GM23338 (cell line): ENCODE results near the gene SHCBP1L. TPM values are rescaled to one million over a fixed set of nuclear protein-coding genes. Genes with fewer than 3 reads are reported as not detected.
A peak's percentile ranks its signal among the peaks of the same experiment; 100 is the strongest.

Experiments used
- ATAC-seq: fragments of 200-7000 bp; cut with Tn5 transposase; 3 replicates; pipeline ENCODE4 v1.9.1; 2020
- DNase-seq: peaks from one replicate; pipeline ENCODE4 v3.0.0-alpha.2; 2015; ENCODE audit warnings: low spot score
- H2AFZ ChIP-seq: fragments of 200-600 bp; sonication (generic); 2 replicates; pipeline ENCODE4 v1.8.0; 2016; ENCODE audit warnings: antibody characterized with exemption, mild to moderate bottlenecking, moderate library complexity
- H3F3A ChIP-seq: fragments of 200-600 bp; sonication (generic); replicated peaks from 2 replicates; pipeline ENCODE4 v1.8.0; 2017; ENCODE audit warnings: antibody characterized with exemption, mixed run types, low read depth
- H3K27ac ChIP-seq: fragments of 200-600 bp; sonication (generic); 2 replicates; pipeline ENCODE4 v1.6.1; 2016; ENCODE audit warnings: low read depth
- H3K27me3 ChIP-seq: fragments of 200-600 bp; sonication (generic); 2 replicates; pipeline ENCODE4 v1.8.0; 2016; ENCODE audit warnings: mild to moderate bottlenecking, mixed run types, moderate library complexity; ENCODE audit not compliant: insufficient read depth
- H3K36me3 ChIP-seq: fragments of 200-600 bp; sonication (generic); 2 replicates; pipeline ENCODE4 v1.8.0; 2016; ENCODE audit warnings: mild to moderate bottlenecking; ENCODE audit not compliant: insufficient read depth
- H3K4me1 ChIP-seq: fragments of 200-600 bp; sonication (generic); 2 replicates; pipeline ENCODE4 v1.8.0; 2016; ENCODE audit warnings: mild to moderate bottlenecking, moderate library complexity; ENCODE audit not compliant: insufficient read depth
- H3K4me2 ChIP-seq: fragments of 200-600 bp; sonication (generic); 2 replicates; pipeline ENCODE4 v1.7.1; 2017; ENCODE audit warnings: mixed run types
- H3K4me3 ChIP-seq: fragments of 200-600 bp; sonication (generic); 2 replicates; pipeline ENCODE4 v1.6.1; 2016; ENCODE audit warnings: mixed run types
- H3K79me2 ChIP-seq: fragments of 200-600 bp; sonication (generic); replicated peaks from 2 replicates; pipeline ENCODE4 v1.8.0; 2017; ENCODE audit warnings: mild to moderate bottlenecking; ENCODE audit not compliant: insufficient read depth
- H3K9me2 ChIP-seq: fragments of 200-600 bp; sonication (generic); 2 replicates; pipeline ENCODE4 v1.8.0; 2017; ENCODE audit not compliant: insufficient read depth
- H4K20me1 ChIP-seq: fragments of 200-600 bp; sonication (generic); replicated peaks from 2 replicates; pipeline ENCODE4 v1.8.0; 2017; ENCODE audit warnings: mild to moderate bottlenecking; ENCODE audit not compliant: insufficient read depth
- H3K27ac Mint-ChIP-seq: 2 replicates; pipeline ENCODE4 v1.8.0; 2020; ENCODE audit warnings: inconsistent platforms, mild to moderate bottlenecking, moderate library complexity, mixed read lengths
- H3K27me3 Mint-ChIP-seq: 3 replicates; pipeline ENCODE4 v1.8.0; 2022; ENCODE audit warnings: low read depth, mild to moderate bottlenecking, moderate library complexity, mixed read lengths, inconsistent platforms; ENCODE audit not compliant: insufficient read depth, poor library complexity
- H3K36me3 Mint-ChIP-seq: 3 replicates; pipeline ENCODE4 v1.8.0; 2021; ENCODE audit warnings: low read depth, mild to moderate bottlenecking, inconsistent platforms, moderate library complexity, mixed read lengths
- H3K4me1 Mint-ChIP-seq: 3 replicates; pipeline ENCODE4 v1.8.0; 2020; ENCODE audit warnings: mild to moderate bottlenecking, inconsistent platforms, mixed read lengths
- H3K4me3 Mint-ChIP-seq: 3 replicates; pipeline ENCODE4 v1.8.0; 2021; ENCODE audit warnings: moderate library complexity, mild to moderate bottlenecking, inconsistent platforms, mixed read lengths
- H3K9me3 Mint-ChIP-seq: 3 replicates; pipeline ENCODE4 v1.8.0; 2020; ENCODE audit warnings: moderate library complexity, mild to moderate bottlenecking, inconsistent platforms, mixed read lengths
- CREB1 ChIP-seq: fragments of 250-450 bp; sonication (Bioruptor Pico); IDR thresholded peaks from 2 replicates; pipeline ENCODE4 v1.5.0; 2020; ENCODE audit warnings: low read depth, mild to moderate bottlenecking, moderate library complexity
- CTCF ChIP-seq, 2 experiments: fragments of 200-600 bp in 1 of 2; sonication (generic) in 1 of 2; conservative IDR thresholded peaks; 2 replicates each; pipeline versions ENCODE4 v1.5.1 to v1.6.1; 2016 to 2017; ENCODE audit warnings: antibody characterized with exemption in 2 of 2, low read depth in 2 of 2, mild to moderate bottlenecking in 2 of 2, moderate library complexity in 1 of 2
- ETS1 ChIP-seq: IDR thresholded peaks from 2 replicates; pipeline ENCODE4 v1.6.1; 2016; ENCODE audit warnings: antibody characterized with exemption
- EZH2 ChIP-seq: fragments of 200-600 bp; sonication (generic); IDR thresholded peaks from one replicate; pipeline ENCODE4 v1.8.0; 2017; ENCODE audit warnings: antibody characterized with exemption, mild to moderate bottlenecking, low read depth; ENCODE audit not compliant: unreplicated experiment
- EZH2phosphoT487 ChIP-seq: fragments of 200-600 bp; sonication (generic); IDR thresholded peaks from one replicate; pipeline ENCODE4 v1.8.1; 2018; ENCODE audit warnings: antibody characterized with exemption; ENCODE audit not compliant: unreplicated experiment
- STAT1 ChIP-seq: IDR thresholded peaks from one replicate; pipeline ENCODE4 v1.6.1; 2016; ENCODE audit warnings: antibody characterized with exemption; ENCODE audit not compliant: unreplicated experiment
- ZNF114 ChIP-seq: fragments of 250-450 bp; sonication (Bioruptor Pico); IDR thresholded peaks from 2 replicates; pipeline ENCODE4 v1.5.0; 2020; ENCODE audit warnings: mild to moderate bottlenecking, moderate library complexity
- polyA plus RNA-seq: library from polyadenylated mRNA; unstranded; fragments of >200 nt; fragmentation: Nextera tagmentation; extraction: Ambion mirVana; gene quantifications from 2 replicates; pipeline ENCODE4 v1.2.1, GENCODE V29; 2016
- total RNA-seq: library from RNA; depleted of rRNA; stranded (reverse); fragments of >200 nt; shearing (Covaris generic); gene quantifications from 2 replicates; pipeline ENCODE4 v1.2.3, GENCODE V29; 2014

The SHCBP1L gene
- total and polyA plus RNA-seq, 2 experiments from 2014 or later = not detected

- Histone ChIP-seq H3K4me2 (no peak overlapping the region), H3K36me3 (peaks cover 64% of the 10 kb centered on the region), H4K20me1 (peaks cover 17% of the 10 kb centered on the region; the same call in 1 of the 2 replicates), H3K4me1 (no peaks in the 10 kb centered on the region), H3K27me3 (no peaks in the 10 kb centered on the region), H3K79me2 (peaks cover 8% of the 10 kb centered on the region; the same call in 1 of the 2 replicates), H3K9me2 (no peaks in the 10 kb centered on the region), H2AFZ (no peak overlapping the region), H3K4me3 (no peak overlapping the region), H3F3A (peaks cover 32% of the 10 kb centered on the region), H3K27ac (no peak overlapping the region)
- peaks cover 6% of the 10 kb centered on the region; the same call in 2 of the 3 replicates for H3K4me1 Mint-ChIP-seq
- ATAC-seq = no peak
- peaks cover 8% of the 10 kb centered on the region for H3K27me3 Mint-ChIP-seq
- H3K4me3 Mint-ChIP-seq = no peak overlapping the region
- no peaks in the 10 kb centered on the region; the same call in 2 of the 3 replicates for H3K9me3 Mint-ChIP-seq
- no peak overlapping the region for H3K27ac Mint-ChIP-seq
- H3K36me3 Mint-ChIP-seq = peaks cover 84% of the 10 kb centered on the region
- no peak for DNase-seq
- peak; percentile 24 for TF ChIP-seq EZH2phosphoT487
- TF ChIP-seq EZH2 = no peak
- TF ChIP-seq CTCF (conservative IDR thresholded peaks at IDR 0.05; ENCODE audit: low read depth in 2 of 2) = no peak
These were observed 67.4 kb downstream of the SHCBP1L start for GRCh38 chr1:182885591-182885990.

- TF ChIP-seq ETS1 = no peak
- TF ChIP-seq CTCF (conservative IDR thresholded peaks at IDR 0.05; ENCODE audit: low read depth in 2 of 2) = no peak
- no peak for TF ChIP-seq ZNF114
- TF ChIP-seq EZH2 = no peak
- TF ChIP-seq CREB1 (CRISPR knock-in tag) = no peak
- TF ChIP-seq STAT1 = no peak
- Histone ChIP-seq H3K4me2 (no peak overlapping the region), H3K9me2 (no peaks in the 10 kb centered on the region), H3K4me1 (no peaks in the 10 kb centered on the region), H3K36me3 (peaks cover 71% of the 10 kb centered on the region), H3K27me3 (no peaks in the 10 kb centered on the region), H3K27ac (no peak overlapping the region), H3F3A (peaks cover 30% of the 10 kb centered on the region), H3K4me3 (no peak overlapping the region), H3K79me2 (peaks cover 15% of the 10 kb centered on the region), H4K20me1 (peaks cover 17% of the 10 kb centered on the region; the same call in 1 of the 2 replicates), H2AFZ (no peak overlapping the region)
- peaks cover 3% of the 10 kb centered on the region; the same call in 2 of the 3 replicates for H3K4me1 Mint-ChIP-seq
- H3K27me3 Mint-ChIP-seq = peaks cover 8% of the 10 kb centered on the region
- ATAC-seq (no peak), DNase-seq (no peak)
- no peak overlapping the region for H3K27ac Mint-ChIP-seq
- peaks cover 91% of the 10 kb centered on the region for H3K36me3 Mint-ChIP-seq
- no peak overlapping the region for H3K4me3 Mint-ChIP-seq
- H3K9me3 Mint-ChIP-seq = no peaks in the 10 kb centered on the region; the same call in 2 of the 3 replicates
These were observed 68.1 kb downstream of the SHCBP1L start for GRCh38 chr1:182884872-182885271.
